GM06990 (cell line): ENCODE measurements around the gene MRPL27.

ENCODE experiments used
- DNase-seq: peaks from one replicate; pipeline ENCODE4 v3.0.0-alpha.2; 2011; ENCODE audit not compliant: insufficient read length; ENCODE audit errors: extremely low read depth
- H3K27me3 ChIP-seq: replicated peaks from 2 replicates; pipeline ENCODE4 v1.6.0; 2011; ENCODE audit warnings: low read length; ENCODE audit not compliant: control insufficient read depth, insufficient read depth
- H3K36me3 ChIP-seq: 2 replicates; pipeline ENCODE4 v1.5.1; 2011; ENCODE audit warnings: low read length; ENCODE audit not compliant: control insufficient read depth, insufficient read depth
- H3K4me3 ChIP-seq: replicated peaks from 2 replicates; pipeline ENCODE4 v1.5.1; 2011; ENCODE audit warnings: low read depth, mild to moderate bottlenecking, control low read depth, low read length
- TF ChIP-seq, protein P1 (sequence below): IDR thresholded peaks from 2 replicates; pipeline ENCODE4 v1.5.1; 2011; ENCODE audit warnings: low read length, control low read depth, mild to moderate bottlenecking, inconsistent platforms; ENCODE audit not compliant: insufficient read depth, poor library complexity, severe bottlenecking

MRPL27 gene

DNA sequence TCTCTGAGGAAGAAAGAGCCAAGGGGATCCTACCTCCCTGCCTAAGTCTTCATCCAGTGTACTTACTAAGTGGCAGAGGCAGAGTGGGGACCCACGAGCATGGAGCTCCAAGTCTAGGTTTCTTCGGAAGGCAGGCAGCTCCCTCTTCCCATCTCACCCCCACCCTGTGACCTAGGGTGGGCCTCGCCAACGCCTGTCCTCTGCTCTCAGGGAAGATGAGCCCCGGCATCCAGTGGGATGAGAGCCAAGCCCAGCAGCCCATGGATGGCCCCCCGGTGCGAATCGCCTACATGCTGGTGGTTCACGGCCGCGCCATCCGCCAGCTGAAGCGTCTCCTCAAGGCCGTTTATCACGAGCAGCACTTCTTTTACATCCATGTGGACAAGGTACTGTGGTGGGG is 18.8 kb downstream of the MRPL27 start:
- no peak for DNase-seq
- TF ChIP-seq, protein P1, sequence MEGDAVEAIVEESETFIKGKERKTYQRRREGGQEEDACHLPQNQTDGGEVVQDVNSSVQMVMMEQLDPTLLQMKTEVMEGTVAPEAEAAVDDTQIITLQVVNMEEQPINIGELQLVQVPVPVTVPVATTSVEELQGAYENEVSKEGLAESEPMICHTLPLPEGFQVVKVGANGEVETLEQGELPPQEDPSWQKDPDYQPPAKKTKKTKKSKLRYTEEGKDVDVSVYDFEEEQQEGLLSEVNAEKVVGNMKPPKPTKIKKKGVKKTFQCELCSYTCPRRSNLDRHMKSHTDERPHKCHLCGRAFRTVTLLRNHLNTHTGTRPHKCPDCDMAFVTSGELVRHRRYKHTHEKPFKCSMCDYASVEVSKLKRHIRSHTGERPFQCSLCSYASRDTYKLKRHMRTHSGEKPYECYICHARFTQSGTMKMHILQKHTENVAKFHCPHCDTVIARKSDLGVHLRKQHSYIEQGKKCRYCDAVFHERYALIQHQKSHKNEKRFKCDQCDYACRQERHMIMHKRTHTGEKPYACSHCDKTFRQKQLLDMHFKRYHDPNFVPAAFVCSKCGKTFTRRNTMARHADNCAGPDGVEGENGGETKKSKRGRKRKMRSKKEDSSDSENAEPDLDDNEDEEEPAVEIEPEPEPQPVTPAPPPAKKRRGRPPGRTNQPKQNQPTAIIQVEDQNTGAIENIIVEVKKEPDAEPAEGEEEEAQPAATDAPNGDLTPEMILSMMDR: no peak
- Histone ChIP-seq H3K36me3 (peaks cover 26% of the 10 kb centered on the region), H3K27me3 (no peaks in the 10 kb centered on the region), H3K4me3 (no peak overlapping the region)

DNA sequence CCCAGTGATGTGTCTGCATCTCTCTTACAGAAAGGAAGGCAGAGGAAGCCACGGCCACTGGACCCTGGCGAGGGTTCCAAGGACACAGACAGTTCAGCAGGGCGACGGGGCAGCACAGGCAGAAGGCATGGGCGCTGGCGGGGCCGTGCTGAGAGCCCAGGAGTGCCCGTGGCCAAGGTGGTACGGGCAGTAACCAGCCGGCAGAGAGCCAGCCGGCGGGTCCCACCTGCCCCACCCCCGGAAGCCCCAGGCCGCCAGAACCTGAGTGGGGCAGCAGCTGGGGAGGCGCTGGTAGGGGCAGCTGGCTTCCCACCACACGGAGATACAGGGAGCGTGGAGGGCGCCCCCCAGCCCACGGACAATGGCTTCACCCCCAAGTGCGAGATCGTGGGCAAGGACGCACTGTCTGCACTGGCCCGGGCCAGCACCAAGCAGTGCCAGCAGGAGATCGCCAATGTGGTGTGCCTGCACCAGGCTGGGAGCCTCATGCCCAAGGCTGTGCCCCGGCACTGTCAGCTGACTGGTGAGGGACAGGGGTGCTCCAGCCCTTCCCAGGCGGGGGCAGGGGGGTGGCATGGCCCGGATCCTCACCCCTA is 19.3 kb downstream of the MRPL27 start:
- TF ChIP-seq, protein P1: no peak
- DNase-seq: no peak
- H3K4me3 ChIP-seq: no peak overlapping the region
- no peaks in the 10 kb centered on the region for H3K27me3 ChIP-seq
- H3K36me3 ChIP-seq: peaks cover 26% of the 10 kb centered on the region

DNA sequence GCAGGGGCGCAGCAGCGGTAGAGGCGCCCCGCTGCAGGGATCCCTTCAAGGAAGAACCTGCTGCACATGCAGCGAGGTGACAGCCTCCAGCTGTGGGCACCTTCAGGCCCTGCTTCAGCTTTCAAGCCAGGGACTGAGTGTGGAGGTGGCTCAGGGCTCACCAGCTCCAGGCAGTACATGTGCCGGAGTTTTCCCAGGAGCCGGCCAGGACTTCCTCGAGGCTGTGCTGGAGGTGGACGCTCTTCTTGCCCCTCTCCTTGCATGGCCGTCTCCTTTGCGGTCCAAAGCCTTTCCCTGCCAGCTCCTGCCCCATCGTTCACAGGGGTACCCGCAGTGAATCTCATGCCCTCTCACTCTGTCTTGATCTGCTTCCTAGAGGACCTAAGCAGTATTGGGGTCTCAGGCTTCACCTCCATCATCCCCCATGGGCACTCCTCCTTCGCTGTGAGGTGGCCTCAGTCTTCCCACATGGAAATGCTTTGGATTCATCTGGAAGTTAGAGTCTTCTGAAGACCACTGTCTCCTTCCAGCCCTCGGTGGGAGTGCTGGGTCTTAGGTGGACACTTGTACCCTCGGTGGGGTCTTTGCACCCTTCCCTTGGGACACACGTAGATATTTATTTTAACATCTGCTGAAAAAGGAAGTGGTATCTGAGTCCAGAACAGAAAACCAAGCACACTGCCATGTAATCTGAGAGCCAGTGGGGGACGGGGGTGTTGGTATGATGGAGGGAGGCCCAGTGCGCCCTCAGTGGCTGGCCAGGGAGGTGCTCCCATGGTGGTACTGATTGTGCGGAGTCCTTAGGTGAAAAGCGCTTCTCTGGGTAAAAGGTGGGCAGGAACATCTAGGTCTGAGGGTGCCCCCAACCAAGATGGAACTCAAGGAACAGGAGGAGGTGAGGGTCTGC is 20.0 kb downstream of the MRPL27 start:
- H3K4me3 ChIP-seq: no peak overlapping the region
- H3K27me3 ChIP-seq: no peaks in the 10 kb centered on the region
- TF ChIP-seq, protein P1: no peak
- H3K36me3 ChIP-seq: peaks cover 24% of the 10 kb centered on the region
- no peak for DNase-seq

DNA sequence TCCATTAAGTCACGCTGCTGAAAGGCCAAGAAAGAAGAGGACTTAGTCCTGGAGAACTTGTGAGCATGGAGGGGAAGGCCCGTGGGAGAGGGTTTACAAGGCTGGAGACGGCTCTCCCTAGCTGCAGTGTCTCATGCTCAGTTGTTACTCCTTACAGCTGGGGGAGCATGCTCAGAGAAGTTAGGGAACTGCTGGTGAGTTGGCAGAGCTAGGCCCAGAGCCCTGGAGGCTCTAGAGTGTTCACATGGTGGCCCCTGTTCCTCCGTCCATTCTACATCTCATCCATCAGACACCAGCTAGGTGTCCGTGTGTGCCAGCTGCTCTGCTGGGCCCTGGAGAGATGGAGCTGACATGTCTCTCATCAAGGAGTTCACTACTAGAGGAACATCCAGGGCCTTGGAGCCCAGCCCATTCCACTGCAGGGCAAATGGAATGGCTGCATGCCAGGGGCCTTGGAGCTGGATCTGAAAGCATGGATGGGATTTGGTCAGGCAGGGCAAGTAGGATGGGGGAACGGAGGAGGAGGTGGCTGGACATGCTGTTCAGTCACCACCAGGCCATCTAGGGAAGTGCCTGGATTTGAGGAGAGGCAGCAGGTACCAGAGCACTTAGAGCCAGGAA is 20.8 kb downstream of the MRPL27 start:
- no peak for DNase-seq
- Histone ChIP-seq H3K27me3 (no peaks in the 10 kb centered on the region), H3K36me3 (peaks cover 22% of the 10 kb centered on the region), H3K4me3 (no peak overlapping the region)
- TF ChIP-seq, protein P1: no peak

DNA sequence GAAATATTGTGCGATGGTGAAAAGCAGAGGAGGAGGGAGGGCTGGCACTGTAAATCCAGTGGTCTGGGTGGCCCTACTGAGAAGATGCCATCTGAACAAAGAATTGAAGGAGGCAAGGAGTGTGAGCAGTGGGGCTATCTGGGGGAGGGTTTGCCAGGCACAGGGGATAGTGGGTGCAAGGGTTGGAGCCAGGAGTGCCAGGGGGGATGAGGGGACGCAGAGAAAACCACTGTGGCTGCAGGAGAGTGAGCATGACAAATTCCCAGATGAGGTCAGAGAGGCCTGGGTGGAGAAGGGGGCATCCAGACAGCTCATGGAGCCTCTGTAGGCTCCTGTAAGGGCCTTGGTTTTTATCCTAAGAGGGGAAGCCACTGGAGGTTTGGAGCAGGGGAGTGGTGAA is 22.3 kb downstream of the MRPL27 start:
- Histone ChIP-seq H3K27me3 (no peaks in the 10 kb centered on the region), H3K36me3 (peaks cover 10% of the 10 kb centered on the region), H3K4me3 (no peak overlapping the region)
- DNase-seq: no peak
- TF ChIP-seq, protein P1: no peak
